Erythroblast (primary cell): ENCODE measurements around the gene FNIP1.

Experiments
- GATA1 ChIP-seq: IDR thresholded peaks from 2 replicates; pipeline ENCODE4 v1.6.1; 2011; ENCODE audit warnings: low read depth, mild to moderate bottlenecking, control low read depth, low read length, moderate library complexity
- POLR2A ChIP-seq: IDR thresholded peaks from 2 replicates; pipeline ENCODE4 v1.6.1; 2011; ENCODE audit warnings: mild to moderate bottlenecking, low read length

DNA sequence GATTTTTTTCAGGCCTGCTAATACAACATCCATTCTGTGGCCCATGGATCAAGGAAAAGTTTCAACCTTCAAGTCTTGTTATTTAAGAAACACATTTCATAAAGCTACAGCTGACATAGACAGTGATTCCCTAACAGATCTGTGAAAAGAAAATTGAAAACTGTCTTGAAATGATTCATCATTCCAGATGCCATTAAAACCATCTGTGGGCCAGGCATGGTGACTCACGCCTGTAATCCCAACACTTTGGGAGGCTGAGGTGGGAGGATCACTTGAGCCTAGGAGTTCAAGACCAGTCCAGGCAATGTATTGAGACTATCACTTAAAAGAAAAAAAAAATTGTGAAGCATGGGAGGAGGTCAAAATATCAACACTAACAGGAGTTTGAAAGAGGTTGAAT lies 167.8 kb downstream of the FNIP1 start:
- no peak for TF ChIP-seq POLR2A
- TF ChIP-seq GATA1 = no peak
